Fibroblast of mammary gland (primary cell): Measurements from ENCODE around the gene SYT12.
A peak's percentile ranks its signal among the peaks of the same experiment; 100 is the strongest.

Experiments
- DNase-seq: peaks from one replicate; pipeline ENCODE4 v3.0.0-alpha.2; 2010; ENCODE audit warnings: low read depth
- H3K4me3 ChIP-seq: 2 replicates; pipeline ENCODE4 v1.5.1; 2011; ENCODE audit warnings: low read depth, mild to moderate bottlenecking, low read length, moderate library complexity; ENCODE audit not compliant: control insufficient read depth
- CTCF ChIP-seq: conservative IDR thresholded peaks from 2 replicates; pipeline ENCODE4 v1.5.1; 2011; ENCODE audit warnings: low read depth, low read length, inconsistent platforms; ENCODE audit not compliant: control insufficient read depth, insufficient read depth

Gene SYT12

GRCh38 chr11:67059671-67060070 is 36.7 kb downstream of the SYT12 start:
- no peak for DNase-seq
- no peak for TF ChIP-seq CTCF
- H3K4me3 ChIP-seq, result no peak overlapping the region

DNA sequence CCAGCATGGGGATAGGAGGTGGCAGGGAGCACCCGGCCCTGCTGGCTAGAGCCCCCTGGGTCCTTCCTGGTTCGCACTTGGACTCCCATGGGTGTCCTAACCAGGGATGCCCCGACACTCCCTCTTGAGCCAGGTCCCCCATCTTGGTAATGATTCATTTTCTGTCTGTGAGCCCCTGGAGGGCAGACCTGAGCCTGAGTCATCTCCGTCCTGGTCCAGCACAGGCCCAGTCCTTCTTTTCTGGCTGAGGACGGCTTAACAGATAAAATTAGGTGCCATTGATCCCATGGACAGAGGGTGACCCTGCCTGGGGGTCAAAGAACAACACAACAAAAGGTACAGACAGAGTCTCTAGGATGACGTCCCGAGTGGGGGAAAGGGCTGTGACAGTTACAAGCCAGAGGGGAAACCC is 37.2 kb downstream of the SYT12 start:
- DNase-seq, result no peak
- no peak overlapping the region for H3K4me3 ChIP-seq
- TF ChIP-seq CTCF, result no peak

DNA sequence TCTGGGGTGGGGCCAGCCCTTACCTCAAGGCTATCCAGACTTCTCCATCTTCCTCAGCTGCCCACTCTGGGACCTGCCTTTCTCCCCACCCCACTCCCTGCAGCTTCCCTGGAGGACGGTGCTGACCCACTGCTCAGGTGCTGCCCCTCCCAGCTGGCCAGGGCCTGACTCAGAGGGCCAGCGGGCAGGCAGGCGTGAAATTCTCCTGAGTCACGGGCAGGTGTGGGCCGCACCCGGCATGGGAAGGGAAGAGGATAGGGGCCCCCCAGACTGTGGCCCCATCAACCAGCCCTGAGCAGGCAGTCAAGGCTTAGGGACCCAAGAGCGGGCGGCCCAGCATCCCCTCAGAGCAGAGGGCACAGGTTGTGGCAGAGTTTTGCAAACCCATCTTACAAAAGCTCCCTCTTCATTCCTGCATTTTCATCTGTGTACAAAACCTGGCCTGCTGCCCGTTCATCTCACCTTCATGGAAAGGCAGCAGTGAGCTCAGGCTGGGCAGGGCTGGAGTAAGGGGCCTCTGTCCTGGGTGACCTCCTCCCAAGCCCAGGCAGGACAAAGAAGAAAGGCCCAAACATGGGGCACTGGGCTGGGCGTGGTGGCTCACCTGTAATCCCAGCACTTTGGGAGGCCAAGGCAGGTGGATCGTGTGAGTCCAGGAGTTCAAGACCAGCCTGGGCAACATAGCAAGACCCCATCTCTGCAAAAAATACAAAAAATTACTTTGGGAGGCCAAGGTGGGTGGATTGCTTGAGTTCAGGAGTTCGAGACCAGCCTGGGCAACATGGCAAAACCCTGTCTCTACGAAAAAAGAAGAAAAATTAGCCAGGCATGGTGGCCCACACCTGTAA is 39.8 kb downstream of the SYT12 start:
- DNase-seq, result no peak
- no peak for TF ChIP-seq CTCF
- no peak overlapping the region for H3K4me3 ChIP-seq

DNA sequence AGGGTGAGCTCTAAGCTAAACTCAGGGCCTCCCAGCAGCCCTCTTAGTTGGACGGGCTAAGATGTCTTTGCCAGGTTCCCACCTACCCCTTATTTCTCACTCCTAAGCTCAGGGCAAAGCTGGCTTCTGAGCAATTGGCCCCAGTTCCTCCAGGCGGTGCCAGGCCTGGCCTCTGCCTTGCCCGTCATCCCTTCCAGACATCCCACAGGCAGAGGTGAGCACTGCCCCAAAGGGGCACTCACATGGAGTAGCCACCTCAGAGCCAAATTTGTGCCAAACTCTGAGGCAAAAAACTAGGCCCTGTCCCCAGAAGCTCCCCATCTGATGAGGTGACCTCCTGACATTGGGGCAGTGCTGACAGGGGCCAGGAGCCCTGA is 43.4 kb downstream of the SYT12 start:
- no peak for TF ChIP-seq CTCF

DNA sequence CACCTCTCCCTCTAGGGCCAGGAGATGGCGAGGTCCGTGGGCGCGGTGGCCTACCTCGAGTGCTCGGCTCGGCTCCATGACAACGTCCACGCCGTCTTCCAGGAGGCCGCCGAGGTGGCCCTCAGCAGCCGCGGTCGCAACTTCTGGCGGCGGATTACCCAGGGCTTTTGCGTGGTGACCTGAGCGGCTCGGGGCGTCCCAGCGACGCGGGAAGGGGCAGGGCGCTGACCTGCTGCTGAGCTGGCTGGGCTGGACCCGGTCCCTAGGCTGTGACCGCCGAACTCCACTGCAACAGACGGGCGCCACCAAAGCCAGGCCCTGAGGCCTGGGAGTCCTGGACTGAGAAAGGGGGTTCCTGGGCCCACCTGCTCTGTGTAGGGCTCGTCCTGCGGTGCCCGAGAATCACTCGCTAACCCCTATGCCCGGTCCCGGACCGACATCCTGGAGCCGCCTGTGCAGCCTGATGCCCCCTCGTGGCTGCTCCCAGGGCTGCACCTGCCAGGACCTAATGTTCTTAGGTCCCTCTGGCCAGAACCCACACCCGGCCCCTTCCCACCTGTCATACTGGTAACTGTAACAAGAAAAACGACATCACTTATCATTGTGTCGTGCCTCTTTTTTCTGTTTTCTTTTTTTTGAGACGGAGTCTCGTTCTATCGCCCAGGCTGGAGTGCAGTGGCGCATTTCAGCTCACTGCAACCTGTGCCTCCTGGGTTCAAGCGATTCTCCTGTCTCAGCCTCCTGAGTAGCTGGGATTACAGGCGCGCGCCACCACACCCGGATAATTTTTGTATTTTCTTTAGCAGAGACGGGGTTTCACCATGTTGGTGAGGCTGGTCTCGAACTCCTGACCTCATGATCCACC is 48.7 kb downstream of the SYT12 start:
- peak; percentile 65 for TF ChIP-seq CTCF
- no peak overlapping the region for H3K4me3 ChIP-seq
- peak; percentile 36 for DNase-seq

More for the DNA sequence above, 43.4 kb downstream of the SYT12 start:
- no peak for DNase-seq
- H3K4me3 ChIP-seq, result no peak overlapping the region

DNA sequence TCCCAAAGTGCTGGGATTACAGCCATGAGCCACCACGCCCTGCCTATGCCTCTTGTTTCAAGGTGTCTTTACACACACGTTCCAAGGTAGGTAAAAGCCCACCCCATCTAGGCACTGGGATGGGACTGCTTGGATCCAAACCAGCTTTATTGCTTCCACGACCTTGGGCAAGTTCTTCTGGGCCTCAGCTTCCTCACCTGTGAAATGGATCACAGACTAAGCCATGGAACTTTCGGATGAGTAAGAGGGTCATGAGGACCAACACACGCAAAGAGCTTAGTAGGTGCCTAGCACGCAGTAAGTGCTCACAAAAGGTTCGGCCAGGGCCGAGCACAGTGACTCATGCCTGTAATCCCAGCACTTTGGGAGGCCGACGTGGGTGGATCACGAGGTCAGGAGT is 49.4 kb downstream of the SYT12 start:
- H3K4me3 ChIP-seq, result no peak overlapping the region
- no peak for TF ChIP-seq CTCF
- no peak for DNase-seq
